OCI-LY7 (cell line): ENCODE data around the gene FOXR2.

ENCODE experiments used
- EZH2phosphoT487 ChIP-seq: fragments of 200-600 bp; sonication (generic); IDR thresholded peaks from 2 replicates; pipeline ENCODE4 v1.6.1; 2018; ENCODE audit warnings: low read depth, borderline replicate concordance, mild to moderate bottlenecking, mixed run types, antibody characterized with exemption, low read length, moderate library complexity, mixed read lengths
- TF ChIP-seq, protein P1 (sequence below): fragments of 200-600 bp; sonication (generic); conservative IDR thresholded peaks from 2 replicates; pipeline ENCODE4 v1.5.1; 2014; ENCODE audit warnings: mild to moderate bottlenecking, antibody characterized with exemption, low read length, moderate library complexity, mixed read lengths

DNA sequence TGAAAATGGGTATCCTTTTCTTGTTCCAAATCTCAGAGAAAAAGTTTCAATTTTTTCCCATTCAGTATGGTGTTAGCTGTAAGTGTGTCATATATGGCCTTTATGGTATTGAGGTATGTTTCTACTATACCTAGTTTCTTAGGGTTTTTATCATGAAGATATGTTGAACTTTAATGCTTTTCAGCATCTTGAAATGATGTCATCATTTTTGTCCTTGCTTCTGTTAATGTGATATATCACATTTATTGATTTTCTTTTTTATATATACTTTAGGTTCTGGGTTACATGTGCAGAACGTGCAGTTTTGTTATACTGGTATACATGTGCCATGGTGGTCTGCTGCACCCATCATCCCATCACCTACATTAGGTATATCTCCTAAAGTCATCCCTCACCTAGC is 44.9 kb downstream of the FOXR2 start:
- TF ChIP-seq, protein P1, sequence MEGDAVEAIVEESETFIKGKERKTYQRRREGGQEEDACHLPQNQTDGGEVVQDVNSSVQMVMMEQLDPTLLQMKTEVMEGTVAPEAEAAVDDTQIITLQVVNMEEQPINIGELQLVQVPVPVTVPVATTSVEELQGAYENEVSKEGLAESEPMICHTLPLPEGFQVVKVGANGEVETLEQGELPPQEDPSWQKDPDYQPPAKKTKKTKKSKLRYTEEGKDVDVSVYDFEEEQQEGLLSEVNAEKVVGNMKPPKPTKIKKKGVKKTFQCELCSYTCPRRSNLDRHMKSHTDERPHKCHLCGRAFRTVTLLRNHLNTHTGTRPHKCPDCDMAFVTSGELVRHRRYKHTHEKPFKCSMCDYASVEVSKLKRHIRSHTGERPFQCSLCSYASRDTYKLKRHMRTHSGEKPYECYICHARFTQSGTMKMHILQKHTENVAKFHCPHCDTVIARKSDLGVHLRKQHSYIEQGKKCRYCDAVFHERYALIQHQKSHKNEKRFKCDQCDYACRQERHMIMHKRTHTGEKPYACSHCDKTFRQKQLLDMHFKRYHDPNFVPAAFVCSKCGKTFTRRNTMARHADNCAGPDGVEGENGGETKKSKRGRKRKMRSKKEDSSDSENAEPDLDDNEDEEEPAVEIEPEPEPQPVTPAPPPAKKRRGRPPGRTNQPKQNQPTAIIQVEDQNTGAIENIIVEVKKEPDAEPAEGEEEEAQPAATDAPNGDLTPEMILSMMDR, result no peak
- TF ChIP-seq EZH2phosphoT487, result no peak
